GM23338 (cell line): ENCODE measurements around the gene UBASH3B. TPM values are rescaled to one million over a fixed set of nuclear protein-coding genes. Genes with fewer than 3 reads are reported as not detected.
A peak's percentile ranks its signal among the peaks of the same experiment; 100 is the strongest.

Experiments
- ATAC-seq: fragments of 200-7000 bp; cut with Tn5 transposase; 3 replicates; pipeline ENCODE4 v1.9.1; 2020
- DNase-seq: peaks from one replicate; pipeline ENCODE4 v3.0.0-alpha.2; 2015; ENCODE audit warnings: low spot score
- H2AFZ ChIP-seq: fragments of 200-600 bp; sonication (generic); 2 replicates; pipeline ENCODE4 v1.8.0; 2016; ENCODE audit warnings: antibody characterized with exemption, mild to moderate bottlenecking, moderate library complexity
- H3F3A ChIP-seq: fragments of 200-600 bp; sonication (generic); replicated peaks from 2 replicates; pipeline ENCODE4 v1.8.0; 2017; ENCODE audit warnings: antibody characterized with exemption, mixed run types, low read depth
- H3K27ac ChIP-seq: fragments of 200-600 bp; sonication (generic); 2 replicates; pipeline ENCODE4 v1.6.1; 2016; ENCODE audit warnings: low read depth
- H3K27me3 ChIP-seq: fragments of 200-600 bp; sonication (generic); 2 replicates; pipeline ENCODE4 v1.8.0; 2016; ENCODE audit warnings: mild to moderate bottlenecking, mixed run types, moderate library complexity; ENCODE audit not compliant: insufficient read depth
- H3K36me3 ChIP-seq: fragments of 200-600 bp; sonication (generic); 2 replicates; pipeline ENCODE4 v1.8.0; 2016; ENCODE audit warnings: mild to moderate bottlenecking; ENCODE audit not compliant: insufficient read depth
- H3K4me1 ChIP-seq: fragments of 200-600 bp; sonication (generic); 2 replicates; pipeline ENCODE4 v1.8.0; 2016; ENCODE audit warnings: mild to moderate bottlenecking, moderate library complexity; ENCODE audit not compliant: insufficient read depth
- H3K4me2 ChIP-seq: fragments of 200-600 bp; sonication (generic); 2 replicates; pipeline ENCODE4 v1.7.1; 2017; ENCODE audit warnings: mixed run types
- H3K4me3 ChIP-seq: fragments of 200-600 bp; sonication (generic); 2 replicates; pipeline ENCODE4 v1.6.1; 2016; ENCODE audit warnings: mixed run types
- H3K79me2 ChIP-seq: fragments of 200-600 bp; sonication (generic); replicated peaks from 2 replicates; pipeline ENCODE4 v1.8.0; 2017; ENCODE audit warnings: mild to moderate bottlenecking; ENCODE audit not compliant: insufficient read depth
- H3K9me2 ChIP-seq: fragments of 200-600 bp; sonication (generic); 2 replicates; pipeline ENCODE4 v1.8.0; 2017; ENCODE audit not compliant: insufficient read depth
- H4K20me1 ChIP-seq: fragments of 200-600 bp; sonication (generic); replicated peaks from 2 replicates; pipeline ENCODE4 v1.8.0; 2017; ENCODE audit warnings: mild to moderate bottlenecking; ENCODE audit not compliant: insufficient read depth
- H3K27ac Mint-ChIP-seq: 2 replicates; pipeline ENCODE4 v1.8.0; 2020; ENCODE audit warnings: inconsistent platforms, mild to moderate bottlenecking, moderate library complexity, mixed read lengths
- H3K27me3 Mint-ChIP-seq: 3 replicates; pipeline ENCODE4 v1.8.0; 2022; ENCODE audit warnings: low read depth, mild to moderate bottlenecking, moderate library complexity, mixed read lengths, inconsistent platforms; ENCODE audit not compliant: insufficient read depth, poor library complexity
- H3K36me3 Mint-ChIP-seq: 3 replicates; pipeline ENCODE4 v1.8.0; 2021; ENCODE audit warnings: low read depth, mild to moderate bottlenecking, inconsistent platforms, moderate library complexity, mixed read lengths
- H3K4me1 Mint-ChIP-seq: 3 replicates; pipeline ENCODE4 v1.8.0; 2020; ENCODE audit warnings: mild to moderate bottlenecking, inconsistent platforms, mixed read lengths
- H3K4me3 Mint-ChIP-seq: 3 replicates; pipeline ENCODE4 v1.8.0; 2021; ENCODE audit warnings: moderate library complexity, mild to moderate bottlenecking, inconsistent platforms, mixed read lengths
- H3K9me3 Mint-ChIP-seq: 3 replicates; pipeline ENCODE4 v1.8.0; 2020; ENCODE audit warnings: moderate library complexity, mild to moderate bottlenecking, inconsistent platforms, mixed read lengths
- CREB1 ChIP-seq: fragments of 250-450 bp; sonication (Bioruptor Pico); IDR thresholded peaks from 2 replicates; pipeline ENCODE4 v1.5.0; 2020; ENCODE audit warnings: low read depth, mild to moderate bottlenecking, moderate library complexity
- EZH2 ChIP-seq: fragments of 200-600 bp; sonication (generic); IDR thresholded peaks from one replicate; pipeline ENCODE4 v1.8.0; 2017; ENCODE audit warnings: antibody characterized with exemption, mild to moderate bottlenecking, low read depth; ENCODE audit not compliant: unreplicated experiment
- EZH2phosphoT487 ChIP-seq: fragments of 200-600 bp; sonication (generic); IDR thresholded peaks from one replicate; pipeline ENCODE4 v1.8.1; 2018; ENCODE audit warnings: antibody characterized with exemption; ENCODE audit not compliant: unreplicated experiment
- NANOG ChIP-seq: IDR thresholded peaks from 2 replicates; pipeline ENCODE4 v1.6.1; 2016; ENCODE audit warnings: antibody characterized with exemption, borderline replicate concordance
- POLR2AphosphoS5 ChIP-seq: IDR thresholded peaks from 2 replicates; pipeline ENCODE4 v1.6.1; 2016; ENCODE audit warnings: antibody characterized with exemption, low read depth
- STAT1 ChIP-seq: IDR thresholded peaks from one replicate; pipeline ENCODE4 v1.6.1; 2016; ENCODE audit warnings: antibody characterized with exemption; ENCODE audit not compliant: unreplicated experiment
- ZNF114 ChIP-seq: fragments of 250-450 bp; sonication (Bioruptor Pico); IDR thresholded peaks from 2 replicates; pipeline ENCODE4 v1.5.0; 2020; ENCODE audit warnings: mild to moderate bottlenecking, moderate library complexity
- ZNF331 ChIP-seq: fragments of 250-450 bp; sonication (Bioruptor Pico); IDR thresholded peaks from 2 replicates; pipeline ENCODE4 v1.5.0; 2020; ENCODE audit warnings: low read depth, mild to moderate bottlenecking, moderate library complexity
- polyA plus RNA-seq: library from polyadenylated mRNA; unstranded; fragments of >200 nt; fragmentation: Nextera tagmentation; extraction: Ambion mirVana; gene quantifications from 2 replicates; pipeline ENCODE4 v1.2.1, GENCODE V29; 2016
- total RNA-seq: library from RNA; depleted of rRNA; stranded (reverse); fragments of >200 nt; shearing (Covaris generic); gene quantifications from 2 replicates; pipeline ENCODE4 v1.2.3, GENCODE V29; 2014
- TF ChIP-seq, protein P1 (sequence below), 2 experiments: fragments of 200-600 bp in 1 of 2; sonication (generic) in 1 of 2; conservative IDR thresholded peaks; 2 replicates each; pipeline versions ENCODE4 v1.5.1 to v1.6.1; 2016 to 2017; ENCODE audit warnings: antibody characterized with exemption in 2 of 2, low read depth in 2 of 2, mild to moderate bottlenecking in 2 of 2, moderate library complexity in 1 of 2
- TF ChIP-seq, protein P2 (sequence below): fragments of 250-450 bp; sonication (Bioruptor Pico); IDR thresholded peaks from 2 replicates; pipeline ENCODE4 v1.5.0; 2020; ENCODE audit warnings: mild to moderate bottlenecking, moderate library complexity
- TF ChIP-seq, protein P3 (sequence below): IDR thresholded peaks from one replicate; pipeline ENCODE4 v1.6.1; 2018; ENCODE audit warnings: antibody characterized with exemption; ENCODE audit not compliant: unreplicated experiment
- TF ChIP-seq, protein P4 (sequence below): IDR thresholded peaks from 2 replicates; pipeline ENCODE4 v1.6.1; 2016; ENCODE audit warnings: antibody characterized with exemption

Gene UBASH3B
- total and polyA plus RNA-seq, 2 experiments from 2014 or later = 2.1 to 12.0 TPM

DNA sequence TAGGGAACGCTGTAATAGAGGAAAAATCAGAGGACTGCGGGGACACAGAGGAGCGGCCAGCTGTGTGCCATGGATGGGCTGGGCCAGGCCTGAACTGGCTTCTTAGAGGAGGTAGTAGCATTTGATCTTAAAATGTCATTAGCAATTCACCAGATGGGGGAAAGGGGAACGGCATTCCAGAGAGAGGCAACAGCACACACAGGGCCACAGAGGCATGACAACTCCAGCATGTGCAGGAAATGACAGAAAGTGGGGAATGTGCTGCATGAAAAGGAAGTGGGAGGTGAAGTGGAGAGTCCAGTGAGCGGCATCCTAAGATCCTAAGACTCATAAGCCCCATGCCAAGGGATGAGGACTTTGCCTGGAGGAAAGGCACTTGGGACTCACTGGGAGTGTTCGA lies 69.0 kb downstream of the UBASH3B start:
- Histone ChIP-seq H3K4me2 (no peak overlapping the region), H2AFZ (no peak overlapping the region), H3F3A (no peaks in the 10 kb centered on the region), H4K20me1 (no peaks in the 10 kb centered on the region), H3K9me2 (no peaks in the 10 kb centered on the region), H3K27me3 (no peaks in the 10 kb centered on the region), H3K4me3 (no peak overlapping the region), H3K79me2 (no peaks in the 10 kb centered on the region), H3K4me1 (peaks cover 11% of the 10 kb centered on the region; the same call in 1 of the 2 replicates), H3K36me3 (no peaks in the 10 kb centered on the region), H3K27ac (no peak overlapping the region)
- peak; percentile 41 for DNase-seq
- no peaks in the 10 kb centered on the region for H3K9me3 Mint-ChIP-seq
- ATAC-seq = peak; percentile 53
- H3K4me1 Mint-ChIP-seq = peaks cover 24% of the 10 kb centered on the region
- no peak overlapping the region for H3K4me3 Mint-ChIP-seq
- no peak overlapping the region for H3K27ac Mint-ChIP-seq
- TF ChIP-seq, protein P1, sequence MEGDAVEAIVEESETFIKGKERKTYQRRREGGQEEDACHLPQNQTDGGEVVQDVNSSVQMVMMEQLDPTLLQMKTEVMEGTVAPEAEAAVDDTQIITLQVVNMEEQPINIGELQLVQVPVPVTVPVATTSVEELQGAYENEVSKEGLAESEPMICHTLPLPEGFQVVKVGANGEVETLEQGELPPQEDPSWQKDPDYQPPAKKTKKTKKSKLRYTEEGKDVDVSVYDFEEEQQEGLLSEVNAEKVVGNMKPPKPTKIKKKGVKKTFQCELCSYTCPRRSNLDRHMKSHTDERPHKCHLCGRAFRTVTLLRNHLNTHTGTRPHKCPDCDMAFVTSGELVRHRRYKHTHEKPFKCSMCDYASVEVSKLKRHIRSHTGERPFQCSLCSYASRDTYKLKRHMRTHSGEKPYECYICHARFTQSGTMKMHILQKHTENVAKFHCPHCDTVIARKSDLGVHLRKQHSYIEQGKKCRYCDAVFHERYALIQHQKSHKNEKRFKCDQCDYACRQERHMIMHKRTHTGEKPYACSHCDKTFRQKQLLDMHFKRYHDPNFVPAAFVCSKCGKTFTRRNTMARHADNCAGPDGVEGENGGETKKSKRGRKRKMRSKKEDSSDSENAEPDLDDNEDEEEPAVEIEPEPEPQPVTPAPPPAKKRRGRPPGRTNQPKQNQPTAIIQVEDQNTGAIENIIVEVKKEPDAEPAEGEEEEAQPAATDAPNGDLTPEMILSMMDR (conservative IDR thresholded peaks at IDR 0.05; ENCODE audit: low read depth in 2 of 2) = no peak
- TF ChIP-seq CREB1 (no peak), ZNF114 (CRISPR knock-in tag) (no peak), EZH2phosphoT487 (no peak), STAT1 (no peak), EZH2 (no peak), ZNF331 (no peak), NANOG (no peak), POLR2AphosphoS5 (no peak)
- TF ChIP-seq, protein P2, sequence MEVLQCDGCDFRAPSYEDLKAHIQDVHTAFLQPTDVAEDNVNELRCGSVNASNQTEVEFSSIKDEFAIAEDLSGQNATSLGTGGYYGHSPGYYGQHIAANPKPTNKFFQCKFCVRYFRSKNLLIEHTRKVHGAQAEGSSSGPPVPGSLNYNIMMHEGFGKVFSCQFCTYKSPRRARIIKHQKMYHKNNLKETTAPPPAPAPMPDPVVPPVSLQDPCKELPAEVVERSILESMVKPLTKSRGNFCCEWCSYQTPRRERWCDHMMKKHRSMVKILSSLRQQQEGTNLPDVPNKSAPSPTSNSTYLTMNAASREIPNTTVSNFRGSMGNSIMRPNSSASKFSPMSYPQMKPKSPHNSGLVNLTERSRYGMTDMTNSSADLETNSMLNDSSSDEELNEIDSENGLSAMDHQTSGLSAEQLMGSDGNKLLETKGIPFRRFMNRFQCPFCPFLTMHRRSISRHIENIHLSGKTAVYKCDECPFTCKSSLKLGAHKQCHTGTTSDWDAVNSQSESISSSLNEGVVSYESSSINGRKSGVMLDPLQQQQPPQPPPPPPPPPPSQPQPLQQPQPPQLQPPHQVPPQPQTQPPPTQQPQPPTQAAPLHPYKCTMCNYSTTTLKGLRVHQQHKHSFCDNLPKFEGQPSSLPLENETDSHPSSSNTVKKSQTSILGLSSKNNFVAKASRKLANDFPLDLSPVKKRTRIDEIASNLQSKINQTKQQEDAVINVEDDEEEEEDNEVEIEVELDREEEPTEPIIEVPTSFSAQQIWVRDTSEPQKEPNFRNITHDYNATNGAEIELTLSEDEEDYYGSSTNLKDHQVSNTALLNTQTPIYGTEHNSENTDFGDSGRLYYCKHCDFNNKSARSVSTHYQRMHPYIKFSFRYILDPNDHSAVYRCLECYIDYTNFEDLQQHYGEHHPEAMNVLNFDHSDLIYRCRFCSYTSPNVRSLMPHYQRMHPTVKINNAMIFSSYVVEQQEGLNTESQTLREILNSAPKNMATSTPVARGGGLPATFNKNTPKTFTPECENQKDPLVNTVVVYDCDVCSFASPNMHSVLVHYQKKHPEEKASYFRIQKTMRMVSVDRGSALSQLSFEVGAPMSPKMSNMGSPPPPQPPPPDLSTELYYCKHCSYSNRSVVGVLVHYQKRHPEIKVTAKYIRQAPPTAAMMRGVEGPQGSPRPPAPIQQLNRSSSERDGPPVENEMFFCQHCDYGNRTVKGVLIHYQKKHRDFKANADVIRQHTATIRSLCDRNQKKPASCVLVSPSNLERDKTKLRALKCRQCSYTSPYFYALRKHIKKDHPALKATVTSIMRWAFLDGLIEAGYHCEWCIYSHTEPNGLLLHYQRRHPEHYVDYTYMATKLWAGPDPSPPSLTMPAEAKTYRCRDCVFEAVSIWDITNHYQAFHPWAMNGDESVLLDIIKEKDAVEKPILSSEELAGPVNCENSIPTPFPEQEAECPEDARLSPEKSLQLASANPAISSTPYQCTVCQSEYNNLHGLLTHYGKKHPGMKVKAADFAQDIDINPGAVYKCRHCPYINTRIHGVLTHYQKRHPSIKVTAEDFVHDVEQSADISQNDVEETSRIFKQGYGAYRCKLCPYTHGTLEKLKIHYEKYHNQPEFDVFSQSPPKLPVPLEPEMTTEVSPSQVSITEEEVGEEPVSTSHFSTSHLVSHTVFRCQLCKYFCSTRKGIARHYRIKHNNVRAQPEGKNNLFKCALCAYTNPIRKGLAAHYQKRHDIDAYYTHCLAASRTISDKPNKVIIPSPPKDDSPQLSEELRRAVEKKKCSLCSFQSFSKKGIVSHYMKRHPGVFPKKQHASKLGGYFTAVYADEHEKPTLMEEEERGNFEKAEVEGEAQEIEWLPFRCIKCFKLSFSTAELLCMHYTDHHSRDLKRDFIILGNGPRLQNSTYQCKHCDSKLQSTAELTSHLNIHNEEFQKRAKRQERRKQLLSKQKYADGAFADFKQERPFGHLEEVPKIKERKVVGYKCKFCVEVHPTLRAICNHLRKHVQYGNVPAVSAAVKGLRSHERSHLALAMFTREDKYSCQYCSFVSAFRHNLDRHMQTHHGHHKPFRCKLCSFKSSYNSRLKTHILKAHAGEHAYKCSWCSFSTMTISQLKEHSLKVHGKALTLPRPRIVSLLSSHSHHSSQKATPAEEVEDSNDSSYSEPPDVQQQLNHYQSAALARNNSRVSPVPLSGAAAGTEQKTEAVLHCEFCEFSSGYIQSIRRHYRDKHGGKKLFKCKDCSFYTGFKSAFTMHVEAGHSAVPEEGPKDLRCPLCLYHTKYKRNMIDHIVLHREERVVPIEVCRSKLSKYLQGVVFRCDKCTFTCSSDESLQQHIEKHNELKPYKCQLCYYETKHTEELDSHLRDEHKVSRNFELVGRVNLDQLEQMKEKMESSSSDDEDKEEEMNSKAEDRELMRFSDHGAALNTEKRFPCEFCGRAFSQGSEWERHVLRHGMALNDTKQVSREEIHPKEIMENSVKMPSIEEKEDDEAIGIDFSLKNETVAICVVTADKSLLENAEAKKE (CRISPR knock-in tag) = no peak
- TF ChIP-seq, protein P3, sequence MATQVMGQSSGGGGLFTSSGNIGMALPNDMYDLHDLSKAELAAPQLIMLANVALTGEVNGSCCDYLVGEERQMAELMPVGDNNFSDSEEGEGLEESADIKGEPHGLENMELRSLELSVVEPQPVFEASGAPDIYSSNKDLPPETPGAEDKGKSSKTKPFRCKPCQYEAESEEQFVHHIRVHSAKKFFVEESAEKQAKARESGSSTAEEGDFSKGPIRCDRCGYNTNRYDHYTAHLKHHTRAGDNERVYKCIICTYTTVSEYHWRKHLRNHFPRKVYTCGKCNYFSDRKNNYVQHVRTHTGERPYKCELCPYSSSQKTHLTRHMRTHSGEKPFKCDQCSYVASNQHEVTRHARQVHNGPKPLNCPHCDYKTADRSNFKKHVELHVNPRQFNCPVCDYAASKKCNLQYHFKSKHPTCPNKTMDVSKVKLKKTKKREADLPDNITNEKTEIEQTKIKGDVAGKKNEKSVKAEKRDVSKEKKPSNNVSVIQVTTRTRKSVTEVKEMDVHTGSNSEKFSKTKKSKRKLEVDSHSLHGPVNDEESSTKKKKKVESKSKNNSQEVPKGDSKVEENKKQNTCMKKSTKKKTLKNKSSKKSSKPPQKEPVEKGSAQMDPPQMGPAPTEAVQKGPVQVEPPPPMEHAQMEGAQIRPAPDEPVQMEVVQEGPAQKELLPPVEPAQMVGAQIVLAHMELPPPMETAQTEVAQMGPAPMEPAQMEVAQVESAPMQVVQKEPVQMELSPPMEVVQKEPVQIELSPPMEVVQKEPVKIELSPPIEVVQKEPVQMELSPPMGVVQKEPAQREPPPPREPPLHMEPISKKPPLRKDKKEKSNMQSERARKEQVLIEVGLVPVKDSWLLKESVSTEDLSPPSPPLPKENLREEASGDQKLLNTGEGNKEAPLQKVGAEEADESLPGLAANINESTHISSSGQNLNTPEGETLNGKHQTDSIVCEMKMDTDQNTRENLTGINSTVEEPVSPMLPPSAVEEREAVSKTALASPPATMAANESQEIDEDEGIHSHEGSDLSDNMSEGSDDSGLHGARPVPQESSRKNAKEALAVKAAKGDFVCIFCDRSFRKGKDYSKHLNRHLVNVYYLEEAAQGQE = no peak
- TF ChIP-seq, protein P4, sequence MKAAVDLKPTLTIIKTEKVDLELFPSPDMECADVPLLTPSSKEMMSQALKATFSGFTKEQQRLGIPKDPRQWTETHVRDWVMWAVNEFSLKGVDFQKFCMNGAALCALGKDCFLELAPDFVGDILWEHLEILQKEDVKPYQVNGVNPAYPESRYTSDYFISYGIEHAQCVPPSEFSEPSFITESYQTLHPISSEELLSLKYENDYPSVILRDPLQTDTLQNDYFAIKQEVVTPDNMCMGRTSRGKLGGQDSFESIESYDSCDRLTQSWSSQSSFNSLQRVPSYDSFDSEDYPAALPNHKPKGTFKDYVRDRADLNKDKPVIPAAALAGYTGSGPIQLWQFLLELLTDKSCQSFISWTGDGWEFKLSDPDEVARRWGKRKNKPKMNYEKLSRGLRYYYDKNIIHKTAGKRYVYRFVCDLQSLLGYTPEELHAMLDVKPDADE = no peak
- H3K27me3 Mint-ChIP-seq = peaks cover 5% of the 10 kb centered on the region
- no peaks in the 10 kb centered on the region for H3K36me3 Mint-ChIP-seq
